SK-N-SH (cell line): ENCODE results near the gene ARHGAP11A. TPM values are rescaled to one million over a fixed set of nuclear protein-coding genes. Genes with fewer than 3 reads are reported as not detected.

Source experiments
- CTCF ChIA-PET: fragments of 300-600, 350-600 bp; formaldehyde crosslinking; extraction: SDS; loops from one replicate; lab custom pipeline; 2021; lab: Yijun Ruan, JAX
- POLR2A ChIA-PET: fragments of 350-600 bp; sonication (Branson Sonifier 250); formaldehyde crosslinking; extraction: SDS; loops from one replicate; lab custom pipeline; 2020; ENCODE audit warnings: antibody characterized with exemption, inconsistent platforms; lab: Yijun Ruan, JAX
- DNase-seq: peaks from one replicate; pipeline ENCODE4 v3.0.0; 2012
- H2AFZ ChIP-seq: fragments of 200-600 bp; sonication (generic); 2 replicates; pipeline ENCODE4 v1.8.1; 2016; ENCODE audit warnings: antibody characterized with exemption, mild to moderate bottlenecking, low read depth
- H3F3A ChIP-seq: fragments of 200-600 bp; sonication (generic); replicated peaks from 2 replicates; pipeline ENCODE3; 2016; ENCODE audit warnings: antibody characterized with exemption, mild to moderate bottlenecking; ENCODE audit not compliant: insufficient read depth
- H3K27ac ChIP-seq, 2 experiments: fragments of 200-500 bp in 1 of 2; fragments of 200-600 bp in 1 of 2; sonication (Bioruptor generic) in 1 of 2; sonication (generic), shearing (Covaris generic) in 1 of 2; 2 replicates each; pipeline versions ENCODE4 v1.5.1 to v1.6.1; 2014 to 2016; ENCODE audit warnings: low read depth in 2 of 2, inconsistent platforms in 1 of 2, low read length in 1 of 2, mild to moderate bottlenecking in 1 of 2, mixed read lengths in 1 of 2
- H3K27me3 ChIP-seq: fragments of 200-600 bp; sonication (generic), shearing (Covaris generic); 2 replicates; pipeline ENCODE4 v1.6.1; 2016; ENCODE audit warnings: mixed run types; ENCODE audit not compliant: insufficient read depth
- H3K36me3 ChIP-seq, 2 experiments: fragments of 200-500 bp in 1 of 2; fragments of 200-600 bp in 1 of 2; sonication (Bioruptor generic) in 1 of 2; sonication (generic) in 1 of 2; replicated peaks in 1 of 2; 2 replicates each; pipeline versions ENCODE3 to v1.5.1; 2014 to 2016; ENCODE audit warnings: low read length in 1 of 2, mild to moderate bottlenecking in 1 of 2; ENCODE audit not compliant: insufficient read depth in 2 of 2, control insufficient read depth in 1 of 2
- H3K4me1 ChIP-seq, 2 experiments: fragments of 200-500 bp in 1 of 2; fragments of 200-600 bp in 1 of 2; sonication (Bioruptor generic) in 1 of 2; sonication (generic), shearing (Covaris generic) in 1 of 2; 2 replicates each; pipeline versions ENCODE4 v1.5.1 to v1.6.1; 2014 to 2016; ENCODE audit warnings: low read depth in 1 of 2, low read length in 1 of 2, mixed run types in 1 of 2; ENCODE audit not compliant: insufficient read depth in 2 of 2, control insufficient read depth in 1 of 2
- H3K4me2 ChIP-seq: fragments of 200-600 bp; sonication (generic), shearing (Covaris generic); 2 replicates; pipeline ENCODE4 v1.6.1; 2017; ENCODE audit warnings: mixed run types
- H3K4me3 ChIP-seq, 2 experiments: fragments of 200-500 bp in 1 of 2; fragments of 200-600 bp in 1 of 2; sonication (Bioruptor generic) in 1 of 2; sonication (generic), shearing (Covaris generic) in 1 of 2; 2 replicates each; pipeline versions ENCODE4 v1.5.1 to v1.8.1; 2014 to 2016; ENCODE audit warnings: low read depth in 2 of 2, inconsistent platforms in 1 of 2, low read length in 1 of 2, mild to moderate bottlenecking in 1 of 2, mixed read lengths in 1 of 2, moderate library complexity in 1 of 2
- H3K79me2 ChIP-seq: fragments of 200-600 bp; sonication (generic); 2 replicates; pipeline ENCODE4 v1.8.1; 2017; ENCODE audit warnings: mild to moderate bottlenecking; ENCODE audit not compliant: insufficient read depth
- H3K9ac ChIP-seq: fragments of 200-600 bp; sonication (generic); 2 replicates; pipeline ENCODE4 v1.6.1; 2017; ENCODE audit warnings: mixed run types
- H3K9me2 ChIP-seq: fragments of 200-600 bp; sonication (generic); 2 replicates; pipeline ENCODE4 v1.6.1; 2017; ENCODE audit warnings: mixed run types
- H3K9me3 ChIP-seq: fragments of 200-600 bp; sonication (generic); 2 replicates; pipeline ENCODE4 v1.6.1; 2017; ENCODE audit warnings: mixed run types, mild to moderate bottlenecking, moderate library complexity
- H4K20me1 ChIP-seq: fragments of 200-600 bp; sonication (generic); 2 replicates; pipeline ENCODE4 v1.6.1; 2017; ENCODE audit warnings: mild to moderate bottlenecking, mixed run types; ENCODE audit not compliant: insufficient read depth
- ELF1 ChIP-seq: IDR thresholded peaks from 2 replicates; pipeline ENCODE4 v1.4.0; 2012
- EZH2phosphoT487 ChIP-seq: fragments of 200-600 bp; sonication (generic); IDR thresholded peaks from 2 replicates; pipeline ENCODE4 v1.6.1; 2017; ENCODE audit warnings: low read depth, mixed run types, mild to moderate bottlenecking, antibody characterized with exemption, moderate library complexity, borderline replicate concordance
- FOSL2 ChIP-seq: IDR thresholded peaks from 2 replicates; pipeline ENCODE4 v1.4.0; 2012; ENCODE audit warnings: low read depth, mild to moderate bottlenecking, moderate library complexity, borderline replicate concordance
- JUND ChIP-seq: IDR thresholded peaks from 2 replicates; pipeline ENCODE4 v1.4.0; 2012
- MXI1 ChIP-seq: IDR thresholded peaks from 2 replicates; pipeline ENCODE4 v1.6.1; 2012; ENCODE audit warnings: mild to moderate bottlenecking, low read depth, low read length, improper control_type of control experiment
- NRF1 ChIP-seq: IDR thresholded peaks from 2 replicates; pipeline ENCODE4 v1.6.1; 2012; ENCODE audit warnings: low read depth, mild to moderate bottlenecking, low read length
- POLR2AphosphoS5 ChIP-seq: IDR thresholded peaks from 2 replicates; pipeline ENCODE4 v1.6.1; 2012; ENCODE audit warnings: low read depth, low read length
- RCOR1 ChIP-seq: fragments of 150-350 bp; IDR thresholded peaks from 2 replicates; pipeline ENCODE4 v1.6.1; 2017; ENCODE audit warnings: antibody characterized with exemption, low read length
- RFX5 ChIP-seq: IDR thresholded peaks from 2 replicates; pipeline ENCODE4 v1.6.1; 2012; ENCODE audit warnings: mild to moderate bottlenecking, improper control_type of control experiment, low read length
- RXRA ChIP-seq: IDR thresholded peaks from 2 replicates; pipeline ENCODE4 v1.4.0; 2012; ENCODE audit warnings: low read depth, mild to moderate bottlenecking, borderline replicate concordance
- SMC3 ChIP-seq: IDR thresholded peaks from 2 replicates; pipeline ENCODE4 v1.6.1; 2012; ENCODE audit warnings: low read depth, low read length, improper control_type of control experiment
- TAF1 ChIP-seq: IDR thresholded peaks from 2 replicates; pipeline ENCODE4 v1.6.1; 2012; ENCODE audit warnings: low read depth, mild to moderate bottlenecking, low read length, moderate library complexity, borderline replicate concordance
- TCF12 ChIP-seq: IDR thresholded peaks from 2 replicates; pipeline ENCODE4 v1.4.0; 2012
- TEAD4 ChIP-seq: IDR thresholded peaks from 2 replicates; pipeline ENCODE4 v1.4.0; 2012; ENCODE audit warnings: mild to moderate bottlenecking, borderline replicate concordance; ENCODE audit not compliant: insufficient read depth
- YY1 ChIP-seq: IDR thresholded peaks from 2 replicates; pipeline ENCODE4 v1.4.0; 2012; ENCODE audit warnings: low read depth, mild to moderate bottlenecking
- WGBS: methylation state at CpG from one replicate; pipeline ENCODE4 v1.1.6; 2017; ENCODE audit warnings: low lambda C conversion rate; 5-methylcytosine and 5-hydroxymethylcytosine counted together
- polyA plus RNA-seq, 3 experiments: library from polyadenylated mRNA; depleted of rRNA; stranded (reverse); fragments of >200 nt; gene quantifications; 2 replicates each; pipeline ENCODE4 v1.2.3, GENCODE V29; 2012
- TF ChIP-seq, protein P1 (sequence below): fragments of 150-350 bp; IDR thresholded peaks from 2 replicates; pipeline ENCODE4 v1.6.1; 2016; ENCODE audit warnings: mild to moderate bottlenecking, low read depth, low read length
- TF ChIP-seq, protein P2 (sequence below): IDR thresholded peaks from 2 replicates; pipeline ENCODE4; 2012
- TF ChIP-seq, protein P3 (sequence below): fragments of 150-350 bp; IDR thresholded peaks from 2 replicates; pipeline ENCODE4 v1.6.1; 2017; ENCODE audit warnings: antibody characterized with exemption, low read length, low read depth, borderline replicate concordance
- TF ChIP-seq, protein P4 (sequence below): IDR thresholded peaks from 2 replicates; pipeline ENCODE4 v1.4.0; 2012; ENCODE audit warnings: low read depth, borderline replicate concordance
- TF ChIP-seq, protein P5 (sequence below): IDR thresholded peaks from 2 replicates; pipeline ENCODE4 v1.4.0; 2012; ENCODE audit warnings: low read depth

ARHGAP11A gene
- polyA plus RNA-seq, 1 of the 3 experiments (the other 2 are of a cell fraction): 4.8 TPM

DNA sequence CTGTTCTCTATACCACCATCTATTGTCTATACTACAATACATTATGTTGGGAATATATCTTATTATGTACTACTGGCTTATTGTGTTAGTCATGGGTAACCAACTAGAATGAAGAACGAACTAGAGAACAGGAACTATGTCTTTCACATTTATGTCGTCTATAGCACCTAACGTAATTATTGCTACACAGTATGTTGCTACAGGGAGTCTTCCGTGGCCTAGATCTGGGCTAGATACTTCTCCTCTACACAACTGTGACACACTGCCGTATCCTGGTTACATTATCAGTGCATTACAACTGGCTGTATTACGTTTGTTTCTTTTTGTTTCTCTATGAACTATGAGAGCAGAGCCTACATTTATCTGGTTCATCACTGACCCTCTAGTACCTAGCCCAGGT is 60.2 kb downstream of the ARHGAP11A start:
- no peaks in the 10 kb centered on the region for H3K9me2 ChIP-seq
- no peaks in the 10 kb centered on the region for H3K79me2 ChIP-seq
- POLR2A ChIA-PET: no interaction called here
- TF ChIP-seq, protein P1, sequence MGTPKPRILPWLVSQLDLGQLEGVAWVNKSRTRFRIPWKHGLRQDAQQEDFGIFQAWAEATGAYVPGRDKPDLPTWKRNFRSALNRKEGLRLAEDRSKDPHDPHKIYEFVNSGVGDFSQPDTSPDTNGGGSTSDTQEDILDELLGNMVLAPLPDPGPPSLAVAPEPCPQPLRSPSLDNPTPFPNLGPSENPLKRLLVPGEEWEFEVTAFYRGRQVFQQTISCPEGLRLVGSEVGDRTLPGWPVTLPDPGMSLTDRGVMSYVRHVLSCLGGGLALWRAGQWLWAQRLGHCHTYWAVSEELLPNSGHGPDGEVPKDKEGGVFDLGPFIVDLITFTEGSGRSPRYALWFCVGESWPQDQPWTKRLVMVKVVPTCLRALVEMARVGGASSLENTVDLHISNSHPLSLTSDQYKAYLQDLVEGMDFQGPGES: no peak
- TF ChIP-seq, protein P2, sequence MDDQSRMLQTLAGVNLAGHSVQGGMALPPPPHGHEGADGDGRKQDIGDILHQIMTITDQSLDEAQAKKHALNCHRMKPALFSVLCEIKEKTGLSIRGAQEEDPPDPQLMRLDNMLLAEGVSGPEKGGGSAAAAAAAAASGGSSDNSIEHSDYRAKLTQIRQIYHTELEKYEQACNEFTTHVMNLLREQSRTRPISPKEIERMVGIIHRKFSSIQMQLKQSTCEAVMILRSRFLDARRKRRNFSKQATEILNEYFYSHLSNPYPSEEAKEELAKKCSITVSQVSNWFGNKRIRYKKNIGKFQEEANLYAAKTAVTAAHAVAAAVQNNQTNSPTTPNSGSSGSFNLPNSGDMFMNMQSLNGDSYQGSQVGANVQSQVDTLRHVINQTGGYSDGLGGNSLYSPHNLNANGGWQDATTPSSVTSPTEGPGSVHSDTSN: no peak
- TF ChIP-seq, all 33 proteins: peak for 0
- Histone ChIP-seq H3K4me1 (peaks cover 0 to 1% of the 10 kb centered on the region in 2 experiments; a peak in 1 of 4 replicates), H3K4me3 (no peak overlapping the region), H3K9ac (no peak overlapping the region), H3K36me3 (no peaks in the 10 kb centered on the region), H3F3A (no peaks in the 10 kb centered on the region), H4K20me1 (no peaks in the 10 kb centered on the region), H2AFZ (no peak overlapping the region), H3K27me3 (no peaks in the 10 kb centered on the region), H3K4me2 (no peak overlapping the region), H3K9me3 (no peaks in the 10 kb centered on the region), H3K27ac (no peak overlapping the region)
- no peak for DNase-seq
- CTCF ChIA-PET: interaction anchor here (1.1 to 1.5 kb wide), 4 partner anchors 13 to 25 kb away, joined by 3 to 8 read pairs (median 6); no protein-coding TSS in a partner anchor
- WGBS: 49% methylated on average over 6 of the region's 6 CpGs

DNA sequence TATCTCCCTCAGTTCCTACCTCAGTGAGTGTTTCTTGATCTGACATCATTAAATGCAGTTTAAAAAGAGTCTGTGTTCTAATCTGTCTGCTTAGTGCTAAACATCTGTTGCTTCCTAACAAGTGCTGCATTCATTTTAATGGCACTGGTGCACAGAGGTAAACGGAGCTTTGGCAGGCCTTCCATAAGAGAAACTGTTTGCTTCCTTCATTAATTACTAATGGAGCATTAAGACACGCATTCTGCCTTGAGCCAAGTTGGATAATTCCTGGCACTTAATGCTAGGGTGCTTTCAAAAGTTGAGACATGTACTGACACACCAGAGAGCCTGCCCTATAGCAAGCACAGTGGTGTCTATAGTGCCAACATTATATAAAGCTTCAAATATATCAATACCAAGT is 60.9 kb downstream of the ARHGAP11A start:
- Histone ChIP-seq H3K79me2 (no peaks in the 10 kb centered on the region), H3K27me3 (no peaks in the 10 kb centered on the region), H3K9ac (no peak overlapping the region), H3K27ac (no peak overlapping the region), H3K9me2 (no peaks in the 10 kb centered on the region), H3K36me3 (no peaks in the 10 kb centered on the region), H4K20me1 (no peaks in the 10 kb centered on the region), H3K4me3 (no peak overlapping the region), H3F3A (no peaks in the 10 kb centered on the region), H3K4me2 (no peak overlapping the region), H3K9me3 (no peaks in the 10 kb centered on the region), H2AFZ (no peak overlapping the region), H3K4me1 (no peaks in the 10 kb centered on the region)
- CTCF ChIA-PET: interaction anchor here (0.8 to 1.4 kb wide), 3 partner anchors 14 to 24 kb away, joined by 3 to 7 read pairs (median 4); no protein-coding TSS in a partner anchor
- no peak for DNase-seq
- 72% methylated on average over 2 of the region's 2 CpGs for WGBS
- no peak for TF ChIP-seq SMC3
- no peak for TF ChIP-seq TEAD4
- no peak for TF ChIP-seq POLR2AphosphoS5
- TF ChIP-seq, protein P3, sequence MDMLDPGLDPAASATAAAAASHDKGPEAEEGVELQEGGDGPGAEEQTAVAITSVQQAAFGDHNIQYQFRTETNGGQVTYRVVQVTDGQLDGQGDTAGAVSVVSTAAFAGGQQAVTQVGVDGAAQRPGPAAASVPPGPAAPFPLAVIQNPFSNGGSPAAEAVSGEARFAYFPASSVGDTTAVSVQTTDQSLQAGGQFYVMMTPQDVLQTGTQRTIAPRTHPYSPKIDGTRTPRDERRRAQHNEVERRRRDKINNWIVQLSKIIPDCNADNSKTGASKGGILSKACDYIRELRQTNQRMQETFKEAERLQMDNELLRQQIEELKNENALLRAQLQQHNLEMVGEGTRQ: no peak
- no peak for TF ChIP-seq RXRA
- TF ChIP-seq TCF12: no peak
- no peak for TF ChIP-seq FOSL2
- TF ChIP-seq, protein P4, sequence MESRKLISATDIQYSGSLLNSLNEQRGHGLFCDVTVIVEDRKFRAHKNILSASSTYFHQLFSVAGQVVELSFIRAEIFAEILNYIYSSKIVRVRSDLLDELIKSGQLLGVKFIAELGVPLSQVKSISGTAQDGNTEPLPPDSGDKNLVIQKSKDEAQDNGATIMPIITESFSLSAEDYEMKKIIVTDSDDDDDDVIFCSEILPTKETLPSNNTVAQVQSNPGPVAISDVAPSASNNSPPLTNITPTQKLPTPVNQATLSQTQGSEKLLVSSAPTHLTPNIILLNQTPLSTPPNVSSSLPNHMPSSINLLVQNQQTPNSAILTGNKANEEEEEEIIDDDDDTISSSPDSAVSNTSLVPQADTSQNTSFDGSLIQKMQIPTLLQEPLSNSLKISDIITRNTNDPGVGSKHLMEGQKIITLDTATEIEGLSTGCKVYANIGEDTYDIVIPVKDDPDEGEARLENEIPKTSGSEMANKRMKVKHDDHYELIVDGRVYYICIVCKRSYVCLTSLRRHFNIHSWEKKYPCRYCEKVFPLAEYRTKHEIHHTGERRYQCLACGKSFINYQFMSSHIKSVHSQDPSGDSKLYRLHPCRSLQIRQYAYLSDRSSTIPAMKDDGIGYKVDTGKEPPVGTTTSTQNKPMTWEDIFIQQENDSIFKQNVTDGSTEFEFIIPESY: no peak
- TF ChIP-seq, protein P2: no peak
- no peak for TF ChIP-seq EZH2phosphoT487
- TF ChIP-seq ELF1: no peak
- TF ChIP-seq TAF1: no peak
- no peak for TF ChIP-seq JUND
- TF ChIP-seq RFX5: no peak
- no peak for TF ChIP-seq MXI1
- no peak for TF ChIP-seq RCOR1
- TF ChIP-seq YY1: no peak
- TF ChIP-seq, protein P5, sequence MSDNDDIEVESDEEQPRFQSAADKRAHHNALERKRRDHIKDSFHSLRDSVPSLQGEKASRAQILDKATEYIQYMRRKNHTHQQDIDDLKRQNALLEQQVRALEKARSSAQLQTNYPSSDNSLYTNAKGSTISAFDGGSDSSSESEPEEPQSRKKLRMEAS: no peak
- no peak for TF ChIP-seq NRF1
- POLR2A ChIA-PET: no interaction called here
